Measurements from ENCODE around the gene PTPN14.
"Not testable (repeated sequence)": the region's sequence is repeated elsewhere in the genome, so short reads cannot be mapped to it uniquely, and the experiment has no call there.

PTPN14 gene

DNA sequence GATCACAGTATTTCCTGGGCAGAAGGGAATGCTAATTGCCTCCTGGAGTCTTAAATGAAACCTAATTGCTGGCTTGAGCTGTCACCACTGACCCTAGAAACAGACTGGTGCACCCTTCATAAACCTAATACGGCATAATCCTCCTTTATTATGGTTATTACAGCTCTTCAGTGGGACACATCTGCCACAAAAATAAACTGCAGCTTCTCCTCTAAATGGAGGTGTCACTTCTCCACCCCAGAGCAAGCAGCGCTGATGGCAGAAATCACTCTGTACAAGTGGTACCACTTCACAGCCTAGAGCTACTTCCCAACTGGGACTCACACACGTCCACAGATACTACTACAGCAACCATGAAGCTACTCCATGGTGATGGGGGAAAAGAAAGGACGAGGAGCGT is 11.1 kb downstream of the PTPN14 start:
- DNase-seq: no peak

DNA sequence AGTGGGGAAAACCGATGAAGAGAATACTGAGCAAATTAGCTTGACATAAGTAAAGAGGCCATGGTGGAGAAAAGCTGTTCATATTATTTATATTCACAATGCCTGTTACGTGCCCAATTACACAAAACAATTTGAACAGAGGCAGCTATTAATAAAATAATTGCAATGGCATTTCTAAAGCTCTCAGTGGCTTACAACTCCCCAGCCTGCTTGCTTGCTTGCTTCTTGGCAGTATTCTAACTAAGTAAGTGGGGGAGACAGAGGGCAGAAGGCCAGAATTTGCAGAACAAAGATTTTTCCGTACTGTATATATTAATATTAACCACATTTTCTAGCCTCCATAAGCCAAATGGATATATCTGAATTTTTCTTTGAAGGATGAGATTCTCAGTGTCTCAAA is 12.9 kb downstream of the PTPN14 start:
- DNase-seq: no peak

DNA sequence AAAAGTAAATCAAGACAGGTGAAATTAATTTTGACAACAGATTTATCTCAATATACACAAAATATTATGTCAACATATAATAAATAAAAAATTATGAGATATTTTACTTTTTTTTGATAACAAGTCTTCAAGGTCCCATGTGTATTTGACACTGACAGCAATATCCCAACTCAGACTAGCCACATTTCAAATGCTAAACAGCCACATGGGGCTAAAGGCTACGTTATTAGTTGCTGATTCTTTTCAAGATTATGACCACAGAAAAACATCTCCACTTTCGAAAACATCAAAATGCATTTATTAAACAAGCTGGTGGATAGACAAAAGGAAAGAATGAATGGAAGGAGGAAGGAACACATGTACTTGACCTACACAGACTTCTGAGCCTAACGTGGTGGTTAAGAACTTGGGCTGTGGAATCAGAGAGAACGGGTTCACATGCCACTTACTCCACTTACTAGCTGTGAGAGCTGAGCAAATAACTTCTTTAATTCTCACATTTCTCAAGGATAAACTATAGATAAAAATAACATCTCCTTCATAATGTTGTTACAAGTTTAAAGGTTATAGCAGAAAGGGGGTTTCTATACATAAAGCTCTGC is 13.4 kb downstream of the PTPN14 start:
- DNase-seq: no peak

DNA sequence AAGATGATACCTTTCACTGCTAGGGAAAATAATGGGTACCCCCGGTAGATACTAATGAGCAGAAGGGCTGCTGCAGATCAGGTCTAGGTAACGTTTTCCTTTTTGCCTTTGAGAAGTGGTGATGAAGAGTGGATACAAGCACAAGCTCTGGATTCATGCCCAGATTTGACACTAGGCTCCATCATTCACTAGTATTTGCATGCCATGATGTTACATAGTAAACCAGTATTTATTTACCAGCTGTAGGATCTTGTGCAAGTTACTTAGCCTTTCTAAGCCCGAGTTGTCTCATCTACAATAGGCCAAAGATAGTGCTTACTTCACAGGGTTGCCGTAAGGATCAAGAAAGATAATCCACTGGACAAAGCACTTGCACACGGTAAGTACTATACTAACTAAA is 14.2 kb downstream of the PTPN14 start:
- DNase-seq: no peak

DNA sequence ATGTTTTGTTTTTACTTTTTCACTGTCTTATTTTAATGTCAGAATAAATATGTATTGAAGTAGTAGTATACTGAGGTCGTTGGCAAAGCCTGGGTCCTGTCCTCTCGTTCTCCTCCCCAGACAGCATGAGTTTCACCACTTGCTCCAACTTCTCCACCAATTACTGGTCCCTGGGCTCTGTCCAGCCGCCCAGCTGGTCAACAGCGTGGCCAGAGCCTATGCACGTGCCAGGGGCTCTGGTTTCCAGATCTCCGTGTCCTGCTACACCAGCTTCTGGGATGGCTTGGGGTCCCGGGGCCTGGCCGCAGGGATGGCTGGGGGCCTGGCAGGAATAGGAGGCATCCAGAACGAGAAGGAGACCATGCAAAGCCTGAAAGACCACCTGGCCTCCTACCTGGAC is 19.3 kb downstream of the PTPN14 start:
- DNase-seq: no peak

DNA sequence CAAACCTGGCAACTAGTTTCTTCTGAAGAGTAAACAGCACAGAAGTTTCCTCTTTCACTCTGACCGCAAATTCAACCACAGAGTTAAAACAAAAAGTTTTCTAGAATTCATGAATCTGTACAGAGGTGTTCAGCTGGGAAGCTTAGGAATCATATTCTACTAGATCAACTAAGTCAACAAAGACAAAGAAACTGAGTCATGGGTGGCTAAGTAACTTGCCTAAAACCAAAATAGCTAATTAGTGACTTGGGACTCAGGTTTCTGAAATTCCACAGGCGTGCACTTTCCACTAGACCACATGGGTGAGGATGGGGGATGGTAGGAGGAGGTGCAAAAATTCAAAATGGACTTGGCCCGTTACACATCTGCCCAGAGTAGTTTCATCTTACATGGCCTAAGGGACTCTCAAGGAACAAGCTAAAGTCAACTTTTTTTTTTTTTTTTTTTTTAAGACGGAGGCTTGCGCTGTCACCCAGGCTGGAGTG is 25.8 kb downstream of the PTPN14 start:
- no peak for DNase-seq

DNA sequence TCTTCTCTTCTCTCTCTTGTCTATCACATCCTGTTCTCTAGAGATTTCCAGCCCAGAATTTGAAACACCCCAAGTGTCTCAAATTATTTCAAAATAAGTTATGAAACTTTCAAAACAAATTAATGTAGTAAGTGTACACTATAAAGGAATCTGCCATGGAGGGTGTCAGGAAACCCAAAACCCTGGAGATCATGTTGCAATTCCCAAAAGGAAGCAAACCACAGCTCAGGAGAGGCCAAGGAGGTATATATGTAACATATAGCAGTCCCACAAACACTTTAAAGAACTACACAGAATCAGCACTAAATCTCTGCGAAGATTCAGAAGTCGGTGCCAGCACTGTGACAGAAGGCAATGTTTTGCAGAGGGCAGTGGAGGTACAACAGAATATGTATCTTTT is 26.6 kb downstream of the PTPN14 start:
- DNase-seq: no peak

DNA sequence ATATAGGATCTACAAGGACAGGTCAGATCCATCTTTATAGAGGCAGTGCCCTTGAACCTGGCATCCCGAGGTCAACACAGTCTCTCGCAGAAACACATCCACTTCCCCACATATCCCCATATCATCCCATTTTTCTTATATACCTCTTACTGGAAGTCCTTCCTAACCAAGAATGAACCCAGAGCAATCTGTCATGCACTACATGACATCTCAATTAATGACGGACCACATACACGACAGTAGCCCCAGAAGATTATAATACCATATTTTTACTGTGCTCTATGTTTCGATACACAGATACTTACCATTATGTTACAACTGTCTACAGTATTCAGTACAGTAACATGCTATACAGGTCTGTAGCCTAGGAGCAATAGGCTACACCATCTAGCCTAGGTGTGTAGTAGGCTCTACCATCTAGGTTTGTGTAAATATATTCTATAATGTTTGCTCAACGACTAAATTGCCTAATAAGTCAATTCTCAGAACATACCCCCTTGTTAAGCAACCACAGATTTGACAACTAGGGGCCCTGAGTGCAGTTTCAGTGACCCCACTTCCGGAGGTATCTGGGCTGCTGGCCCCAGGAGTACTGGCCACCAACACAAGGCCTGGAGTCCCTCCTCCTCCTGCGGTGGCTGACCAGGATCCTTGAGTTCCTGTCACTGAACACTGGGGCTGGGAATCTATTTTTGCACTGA is 28.1 kb downstream of the PTPN14 start:
- no peak for DNase-seq

DNA sequence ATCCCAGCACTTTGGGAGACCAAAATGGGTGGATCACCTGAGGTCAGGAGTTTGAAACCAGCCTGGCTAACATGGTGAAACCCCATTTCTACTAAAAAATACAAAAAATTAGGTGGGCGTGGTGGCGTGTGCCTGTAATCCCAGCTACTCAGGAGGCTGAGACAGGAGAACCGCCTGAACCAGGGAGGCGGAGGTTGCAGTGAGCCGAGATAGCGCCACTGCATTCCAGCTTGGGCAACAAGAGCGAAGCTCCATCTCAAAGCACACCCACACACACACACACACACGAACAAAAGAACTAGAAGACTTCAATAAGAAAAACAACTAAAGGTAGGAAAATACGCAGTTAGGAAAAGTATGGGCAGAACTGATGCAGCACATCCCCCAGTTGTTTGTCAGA is 29.9 kb downstream of the PTPN14 start:
- DNase-seq: not testable (repeated sequence)

DNA sequence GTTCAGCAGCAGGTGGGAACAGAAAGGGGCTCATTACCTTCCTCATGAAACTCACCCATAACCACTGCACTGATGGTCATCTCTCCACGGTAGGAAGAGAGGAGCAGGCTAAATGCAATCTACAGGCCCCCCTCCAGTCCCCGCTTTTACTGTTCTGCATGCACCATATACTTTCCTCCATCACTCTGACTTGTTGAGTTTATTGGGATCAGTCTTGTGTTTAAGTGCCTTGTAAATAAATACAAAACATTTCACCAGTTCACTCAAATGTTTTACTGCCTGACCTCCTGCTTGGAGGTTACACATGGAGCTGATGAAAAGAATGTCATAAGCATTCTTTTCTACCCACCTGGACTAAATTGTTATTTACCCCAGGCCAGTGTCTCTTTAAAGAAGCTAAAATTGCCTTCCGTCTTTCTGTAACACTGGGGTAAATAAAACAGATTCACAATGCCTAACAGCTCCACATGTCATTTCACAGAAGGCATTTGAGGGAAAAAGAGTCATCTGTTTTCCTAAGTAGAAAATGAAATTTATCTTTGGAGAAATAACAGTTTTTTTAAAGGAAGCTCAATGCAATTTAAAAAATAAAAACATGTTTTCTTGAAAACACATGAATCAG is 30.7 kb downstream of the PTPN14 start:
- no peak for DNase-seq

DNA sequence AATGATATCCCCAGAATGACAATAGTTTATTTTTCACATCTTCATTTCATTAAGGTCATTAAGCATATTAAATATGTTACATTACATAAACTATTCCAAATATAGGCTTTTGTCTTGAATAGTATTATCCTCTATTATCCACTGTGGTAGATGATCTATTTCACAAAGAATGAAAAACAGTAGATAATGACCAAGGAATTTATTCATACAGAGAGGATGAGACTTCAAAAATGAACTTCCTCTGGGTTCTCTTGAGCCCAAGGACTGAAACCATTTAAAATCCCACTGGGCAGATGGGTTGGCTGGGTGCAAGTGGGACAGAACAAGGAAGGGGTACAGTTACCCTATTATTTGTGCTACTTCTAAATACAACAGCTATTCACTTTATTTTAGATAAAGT is 33.0 kb downstream of the PTPN14 start:
- DNase-seq: no peak

DNA sequence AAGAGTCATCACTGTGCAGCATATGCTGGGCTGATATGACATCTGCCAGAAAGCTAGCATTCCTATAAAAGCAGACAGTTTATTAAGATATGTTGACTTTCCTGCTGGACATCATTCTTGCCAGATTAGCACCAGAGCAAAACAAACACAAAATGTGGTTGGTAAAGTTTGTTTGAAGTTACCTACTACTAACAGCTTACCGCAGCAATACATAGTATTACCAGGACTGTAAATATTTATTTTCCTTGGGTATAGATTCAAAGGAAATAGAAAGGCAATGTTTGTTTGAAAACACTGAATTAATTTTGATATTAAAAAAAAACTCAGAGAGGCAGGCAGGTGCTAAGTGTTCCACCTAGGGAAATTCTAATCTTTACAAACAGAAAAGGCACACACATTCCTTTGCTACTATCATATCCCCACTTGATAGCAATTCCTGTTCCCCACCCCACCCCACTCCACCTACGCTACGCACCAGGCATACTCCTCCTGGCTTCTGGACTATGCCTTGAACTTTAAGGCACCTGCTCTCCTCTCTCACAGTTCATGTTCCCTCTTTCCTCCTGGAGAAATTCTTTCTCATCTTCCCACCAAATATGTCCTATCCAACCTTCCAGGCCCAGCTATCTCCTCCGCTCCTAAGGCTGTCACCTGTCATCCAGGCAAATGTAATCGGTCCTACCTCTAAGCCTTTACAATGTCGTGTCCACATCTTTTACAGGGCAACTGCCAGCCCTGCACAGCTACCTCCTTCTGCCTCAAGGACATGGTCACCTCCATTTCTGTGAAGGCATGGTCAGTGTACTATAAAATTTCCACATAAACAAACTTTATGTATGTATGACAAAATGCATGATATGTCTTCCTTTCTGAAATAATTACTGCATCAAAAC is 34.7 kb downstream of the PTPN14 start:
- DNase-seq: no peak

DNA sequence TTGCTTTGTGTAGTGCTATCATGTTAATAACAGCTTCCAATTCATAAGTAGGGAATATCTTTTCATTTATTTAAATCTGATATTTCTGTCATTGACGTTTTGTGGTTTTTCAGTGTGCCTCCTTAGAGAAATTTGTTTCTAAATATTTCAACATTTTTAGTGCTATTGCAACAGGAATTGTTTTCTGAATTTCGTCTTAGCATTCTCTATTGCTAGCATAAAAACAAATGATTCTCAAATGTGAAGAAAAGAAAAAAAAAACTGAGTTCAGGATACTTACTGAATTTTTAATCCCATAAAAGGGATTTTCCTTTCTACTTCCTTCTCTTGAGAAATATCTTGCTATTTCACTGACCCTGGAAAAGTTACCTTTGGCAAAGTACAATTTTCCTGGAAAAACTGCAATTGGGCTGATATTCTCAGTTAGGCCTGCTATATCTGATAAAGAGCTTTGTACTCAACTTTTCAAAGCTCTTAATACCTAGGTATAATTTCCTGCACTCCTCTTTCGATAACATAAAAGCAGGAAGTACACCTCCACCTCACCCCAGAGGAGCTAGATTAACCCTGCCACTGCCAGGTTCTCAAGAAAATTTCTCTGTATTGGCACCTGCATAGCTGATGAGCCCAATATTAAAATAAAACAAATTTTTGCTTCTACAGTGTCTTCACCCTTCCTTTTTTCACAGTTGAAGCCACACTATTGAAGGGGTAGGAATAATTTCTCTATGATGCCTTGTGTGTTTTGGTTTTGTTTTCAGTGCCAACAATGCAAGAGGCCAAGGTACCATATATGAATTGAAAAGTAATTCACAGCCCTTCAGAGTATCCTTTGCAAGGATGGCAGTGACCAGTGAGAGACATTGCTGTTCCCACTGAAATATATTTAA is 35.6 kb downstream of the PTPN14 start:
- no peak for DNase-seq

DNA sequence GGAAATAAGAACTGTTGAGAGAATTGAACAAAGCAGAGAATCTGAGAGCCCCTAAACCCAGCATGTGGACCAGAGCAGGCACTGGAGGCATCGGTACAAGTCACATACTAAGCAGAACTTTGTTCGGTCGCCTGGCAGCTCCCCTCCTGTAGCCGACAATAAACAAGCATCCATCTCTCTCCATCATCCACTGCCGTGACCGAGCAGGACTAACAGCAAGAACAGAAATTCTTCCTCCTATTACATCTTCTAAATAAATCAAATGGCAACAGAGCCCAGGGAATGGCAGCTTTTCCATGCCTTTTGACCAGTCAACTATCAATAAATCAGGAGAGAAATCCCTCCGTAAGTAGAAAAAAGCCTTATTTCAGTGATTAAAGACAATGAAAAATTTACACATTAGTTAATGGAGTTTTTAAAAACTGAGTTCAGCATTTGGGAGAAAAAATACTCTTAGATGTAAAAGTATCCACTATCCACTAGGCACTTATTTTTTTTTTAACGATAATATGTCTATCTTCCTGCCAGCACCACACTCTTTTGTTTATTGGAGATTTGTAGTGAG is 36.5 kb downstream of the PTPN14 start:
- no peak for DNase-seq

DNA sequence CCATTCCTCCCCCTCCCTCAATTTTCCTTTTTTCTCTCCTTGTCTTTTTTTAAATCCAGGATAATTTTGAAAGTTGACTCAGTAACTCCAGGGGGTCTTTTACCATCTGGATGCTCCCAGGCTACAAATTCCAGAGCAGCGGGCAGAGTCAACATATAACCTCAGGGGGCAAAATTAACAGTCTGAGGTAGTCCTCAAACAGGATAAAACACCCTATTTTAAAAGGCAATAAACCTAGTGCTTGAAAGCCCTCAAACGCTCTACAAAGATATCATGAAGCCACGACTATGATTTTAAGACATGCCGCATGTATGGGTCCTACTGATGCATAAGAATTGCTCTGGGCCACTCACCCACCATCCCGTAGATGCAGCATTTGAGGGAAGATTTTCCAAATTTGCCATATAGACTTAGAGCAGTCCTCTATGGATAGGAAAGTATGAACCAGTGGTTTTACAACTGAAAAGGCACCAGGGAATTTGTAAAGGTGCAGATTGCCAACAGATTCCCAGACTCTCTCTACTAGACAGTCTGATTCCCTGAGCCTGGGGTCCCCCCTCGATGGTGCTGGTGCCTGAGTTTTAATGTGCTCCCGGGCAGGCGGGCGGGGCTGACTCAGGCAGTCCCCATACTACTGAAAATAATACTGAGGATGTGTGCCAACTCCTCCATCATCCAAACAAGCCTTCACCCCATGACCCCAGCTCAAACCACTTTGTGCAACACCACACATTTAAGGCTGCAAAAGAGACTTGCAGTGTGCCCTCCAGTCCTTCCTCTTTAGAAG is 37.2 kb downstream of the PTPN14 start:
- DNase-seq: no peak

DNA sequence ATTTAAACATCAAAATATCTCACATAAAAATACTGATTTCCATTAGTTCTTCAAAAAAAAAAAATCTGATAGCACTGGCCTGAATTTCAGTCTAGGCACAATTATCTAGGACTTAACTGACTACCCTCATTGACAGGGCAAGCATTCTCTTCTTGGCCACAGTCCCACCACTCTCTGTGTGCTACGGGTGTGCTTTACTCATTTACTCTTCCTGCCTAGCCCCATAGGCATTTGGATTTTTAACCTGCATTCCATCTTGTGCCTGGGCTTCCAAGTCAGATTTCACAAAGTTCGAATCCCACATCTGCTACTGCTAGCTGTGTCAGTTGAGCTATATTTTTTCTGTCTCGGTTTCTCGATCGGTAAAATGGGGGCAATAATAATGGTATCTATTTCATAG is 38.0 kb downstream of the PTPN14 start:
- no peak for DNase-seq

DNA sequence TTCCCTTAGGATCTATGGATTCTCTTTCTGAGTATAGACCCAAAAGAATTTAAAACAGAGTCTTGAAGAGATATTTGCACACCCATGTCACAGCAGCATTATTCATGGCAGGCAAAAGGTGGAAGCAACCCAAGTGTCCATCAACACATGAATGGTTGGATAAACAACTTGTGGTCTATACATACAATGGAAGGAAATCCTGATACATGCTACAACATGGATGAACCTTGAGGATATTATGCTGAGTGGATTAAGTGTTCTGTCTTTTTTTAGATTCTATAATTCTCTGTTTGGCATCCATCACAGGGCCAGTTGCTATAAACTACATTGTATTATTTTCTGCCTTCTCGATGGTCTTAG is 39.8 kb downstream of the PTPN14 start:
- no peak for DNase-seq

DNA sequence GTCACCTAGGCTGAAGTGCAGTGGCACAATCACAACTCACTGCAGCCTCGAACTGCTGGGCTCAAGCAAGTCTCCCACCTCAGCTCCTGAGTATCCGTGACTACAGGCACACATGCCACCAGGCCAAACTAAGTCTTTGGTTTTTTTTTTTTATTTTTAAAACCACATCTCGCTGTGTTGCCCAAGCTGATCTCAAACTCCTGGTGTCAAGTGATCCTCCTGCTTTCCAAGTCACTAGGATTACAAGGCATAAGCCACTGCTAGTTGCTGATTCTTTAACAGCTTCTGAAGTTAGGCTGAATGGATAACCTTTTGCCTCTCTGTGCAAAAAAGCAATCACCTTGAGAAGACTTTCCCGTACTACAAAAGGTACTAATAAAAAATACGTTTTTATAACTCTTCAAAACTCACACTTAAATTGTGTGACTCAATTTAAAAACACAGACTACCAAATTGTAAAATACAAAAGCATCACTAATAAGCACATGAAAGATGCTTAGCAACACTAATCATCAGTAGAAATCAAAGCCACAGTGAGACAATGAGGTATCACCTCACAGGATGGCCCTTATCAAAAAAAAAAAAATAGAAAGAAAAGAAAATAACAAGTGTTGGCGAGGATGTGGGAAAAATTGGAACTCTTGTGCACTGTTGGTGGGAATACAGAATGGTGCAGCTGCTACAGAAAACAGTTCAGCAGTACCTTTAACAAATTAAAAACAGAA is 40.3 kb downstream of the PTPN14 start:
- no peak for DNase-seq

DNA sequence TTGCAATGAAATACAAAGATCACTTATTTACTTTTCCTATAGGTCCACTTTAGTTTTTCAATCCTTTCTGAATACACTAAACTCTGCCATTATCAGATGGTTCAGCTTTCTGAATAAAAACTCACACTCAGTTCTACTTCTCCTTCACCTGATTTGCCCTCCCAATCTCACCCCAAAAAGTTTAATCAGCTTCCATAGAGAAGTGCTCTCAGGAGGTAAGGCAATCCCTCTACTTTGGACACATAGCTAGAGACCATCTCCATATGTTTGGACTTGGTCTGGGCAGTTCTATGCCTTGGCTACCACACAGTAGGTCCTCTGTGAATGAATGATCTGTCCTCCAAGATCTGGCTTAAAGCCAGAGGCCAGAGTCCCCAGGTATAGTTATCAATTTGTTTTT is 40.9 kb downstream of the PTPN14 start:
- DNase-seq: no peak

DNA sequence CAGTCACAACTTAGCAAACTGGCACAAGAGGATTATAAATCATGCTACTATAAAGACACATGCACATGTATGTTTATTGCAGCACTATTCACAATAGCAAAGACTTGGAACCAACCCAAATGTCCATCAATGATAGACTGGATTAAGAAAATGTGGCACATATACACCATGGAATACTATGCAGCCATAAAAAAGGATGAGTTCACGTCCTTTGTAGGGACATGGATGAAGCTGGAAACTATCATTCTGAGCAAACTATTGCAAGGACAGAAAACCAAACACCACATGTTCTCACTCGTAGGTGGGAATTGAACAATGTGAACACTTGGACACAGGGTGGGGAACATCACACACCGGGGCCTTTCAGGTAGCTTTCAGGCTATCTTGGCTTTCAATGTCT is 41.8 kb downstream of the PTPN14 start:
- not testable (repeated sequence) for DNase-seq

Measured in inflammatory macrophage treated with lipopolysaccharide for 1 hour (primary cell).